Measurements from ENCODE around the gene TAF13.
"Not testable (repeated sequence)": the region's sequence is repeated elsewhere in the genome, so short reads cannot be mapped to it uniquely, and the experiment has no call there.

Gene TAF13

GRCh38 chr1:109091078-109091838 is 15.5 kb upstream of the TAF13 start:
- DNase-seq = peak; percentile 70

GRCh38 chr1:109090196-109091077 is 14.6 kb upstream of the TAF13 start, which contains the start of gene TMEM167B:
Gene TMEM167B, plus strand, starts transcription at chr1:109090764. Its CDS starts 109 bp downstream, at chr1:109090873.
- DNase-seq = peak; percentile 91

GRCh38 chr1:109089242-109090015 is 13.6 kb upstream of the TAF13 start:
- peak; percentile 80 for DNase-seq

- DNase-seq = no peak
Observed at GRCh38 chr1:109084563-109085517, 9.0 kb upstream of the TAF13 start.

- DNase-seq = no peak
Observed at GRCh38 chr1:109083923-109084322, 8.1 kb upstream of the TAF13 start.

GRCh38 chr1:109083501-109083900 is 7.7 kb upstream of the TAF13 start:
- DNase-seq = no peak

GRCh38 chr1:109080441-109081082 is 4.8 kb upstream of the TAF13 start:
- no peak for DNase-seq

- DNase-seq = no peak
Observed at GRCh38 chr1:109079240-109079622, 3.4 kb upstream of the TAF13 start.

- DNase-seq = no peak
Observed at GRCh38 chr1:109078317-109078716, 2.5 kb upstream of the TAF13 start.

GRCh38 chr1:109069294-109069693 is 6.5 kb downstream of the TAF13 start:
- DNase-seq = no peak

GRCh38 chr1:109067883-109068282 is 7.9 kb downstream of the TAF13 start:
- DNase-seq = no peak

- DNase-seq = no peak
Observed at GRCh38 chr1:109065137-109065536, 10.7 kb downstream of the TAF13 start.

GRCh38 chr1:109061183-109061582 is 14.6 kb downstream of the TAF13 start:
- no peak for DNase-seq

GRCh38 chr1:109060707-109061106 is 15.1 kb downstream of the TAF13 start:
- no peak for DNase-seq

GRCh38 chr1:109059026-109059425 is 16.8 kb downstream of the TAF13 start:
- no peak for DNase-seq

- no peak for DNase-seq
Observed at GRCh38 chr1:109056064-109056463, 19.7 kb downstream of the TAF13 start.

GRCh38 chr1:109052145-109052544 is 23.7 kb downstream of the TAF13 start:
- DNase-seq = not testable (repeated sequence)

GRCh38 chr1:109050228-109050995 is 25.4 kb downstream of the TAF13 start:
- DNase-seq = no peak

GRCh38 chr1:109048335-109048734 is 27.5 kb downstream of the TAF13 start:
- no peak for DNase-seq

GRCh38 chr1:109047339-109047738 is 28.5 kb downstream of the TAF13 start:
- no peak for DNase-seq

GRCh38 chr1:109046671-109047070 is 29.1 kb downstream of the TAF13 start:
- no peak for DNase-seq

Measured in NCI-H2227 treated with DMSO at 0.1 percent for 48 hours (cell line).